NCI-H748 (cell line): ENCODE data around the gene MAMSTR.

ENCODE experiments used
- DNase-seq: peaks from one replicate; lab custom pipeline; 2025; ENCODE audit not compliant: unreplicated experiment; lab: John Stamatoyannopoulos, UW

Gene MAMSTR

GRCh38 chr19:48746738-48747575 lies 27.4 kb upstream of the MAMSTR start, which contains the start of gene IZUMO1:
TSS of gene IZUMO1 (minus strand) at chr19:48746909. CDS start at chr19:48745859, 1,050 bp downstream.
- peak; percentile 61 for DNase-seq

- DNase-seq: no peak
These were observed 26.6 kb upstream of the MAMSTR start for GRCh38 chr19:48746110-48746509.

GRCh38 chr19:48745208-48745995 lies 25.9 kb upstream of the MAMSTR start:
- peak; percentile 74 for DNase-seq

- DNase-seq: no peak
These were observed 22.6 kb upstream of the MAMSTR start for GRCh38 chr19:48742096-48742495.

- DNase-seq: peak; percentile 49
These were observed 21.8 kb upstream of the MAMSTR start for GRCh38 chr19:48741129-48741999.

GRCh38 chr19:48740164-48740972 lies 20.8 kb upstream of the MAMSTR start, which contains the start of gene RASIP1:
TSS of gene RASIP1 (minus strand) at chr19:48740610. CDS start at chr19:48740282, 328 bp downstream.
- DNase-seq: no peak

GRCh38 chr19:48739404-48740163 lies 20.1 kb upstream of the MAMSTR start:
- DNase-seq: peak; percentile 68

- peak; percentile 97 for DNase-seq
These were observed 19.3 kb upstream of the MAMSTR start for GRCh38 chr19:48738557-48739403.

GRCh38 chr19:48737360-48737998 lies 18.0 kb upstream of the MAMSTR start:
- DNase-seq: peak; percentile 58

GRCh38 chr19:48735031-48735615 lies 15.6 kb upstream of the MAMSTR start:
- peak; percentile 90 for DNase-seq

- no peak for DNase-seq
These were observed 15.1 kb upstream of the MAMSTR start for GRCh38 chr19:48734625-48735024.

GRCh38 chr19:48731452-48731851 lies 11.9 kb upstream of the MAMSTR start:
- no peak for DNase-seq

GRCh38 chr19:48728911-48729664 lies 9.6 kb upstream of the MAMSTR start:
- no peak for DNase-seq

- no peak for DNase-seq
These were observed 7.0 kb upstream of the MAMSTR start for GRCh38 chr19:48726556-48726955.

GRCh38 chr19:48724796-48725753 lies 5.5 kb upstream of the MAMSTR start:
- DNase-seq: peak; percentile 61
